Erythroblast (primary cell): ENCODE measurements around the gene GLI1.
"Not testable (repeated sequence)": the region's sequence is repeated elsewhere in the genome, so short reads cannot be mapped to it uniquely, and the experiment has no call there.

Experiments
- DNase-seq, 2 experiments: peaks; one replicate each; lab custom pipeline; 2025; lab: John Stamatoyannopoulos, UW
- GATA1 ChIP-seq: IDR thresholded peaks from 2 replicates; pipeline ENCODE4 v1.6.1; 2011; ENCODE audit warnings: low read depth, mild to moderate bottlenecking, control low read depth, low read length, moderate library complexity
- POLR2A ChIP-seq: IDR thresholded peaks from 2 replicates; pipeline ENCODE4 v1.6.1; 2011; ENCODE audit warnings: mild to moderate bottlenecking, low read length

Gene GLI1

GRCh38 chr12:57500213-57500612 is 40.6 kb downstream of the GLI1 start:
- TF ChIP-seq POLR2A: no peak
- TF ChIP-seq GATA1: no peak
- DNase-seq: no peak

GRCh38 chr12:57502311-57502969 is 42.9 kb downstream of the GLI1 start:
- DNase-seq: not testable (repeated sequence)

- DNase-seq: not testable (repeated sequence)
Observed at GRCh38 chr12:57506541-57506940, 47.0 kb downstream of the GLI1 start.

- DNase-seq: not testable (repeated sequence)
Observed at GRCh38 chr12:57507796-57508195, 48.2 kb downstream of the GLI1 start.

GRCh38 chr12:57511161-57511560 is 51.6 kb downstream of the GLI1 start:
- no peak for TF ChIP-seq POLR2A
- TF ChIP-seq GATA1: no peak
- no peak for DNase-seq

- no peak for DNase-seq
- TF ChIP-seq GATA1 (no peak), POLR2A (no peak)
Observed at GRCh38 chr12:57511588-57512325, 52.2 kb downstream of the GLI1 start.

- TF ChIP-seq POLR2A (no peak), GATA1 (no peak)
- DNase-seq: no peak
Observed at GRCh38 chr12:57512665-57513064, 53.1 kb downstream of the GLI1 start.

- DNase-seq: no peak
- TF ChIP-seq GATA1: no peak
- no peak for TF ChIP-seq POLR2A
Observed at GRCh38 chr12:57513266-57513665, 53.7 kb downstream of the GLI1 start.

- not testable (repeated sequence) for DNase-seq
Observed at GRCh38 chr12:57513677-57514076, 54.1 kb downstream of the GLI1 start.

- DNase-seq: not testable (repeated sequence)
Observed at GRCh38 chr12:57514246-57514645, 54.7 kb downstream of the GLI1 start.

- DNase-seq: no peak
- TF ChIP-seq GATA1: no peak
- TF ChIP-seq POLR2A: peak; percentile 9
Observed at GRCh38 chr12:57514720-57515407, 55.3 kb downstream of the GLI1 start.

GRCh38 chr12:57515408-57515933 is 55.9 kb downstream of the GLI1 start:
- TF ChIP-seq POLR2A (no peak), GATA1 (no peak)

GRCh38 chr12:57515934-57516541 is 56.5 kb downstream of the GLI1 start:
- no peak for DNase-seq
- no peak for TF ChIP-seq GATA1
- no peak for TF ChIP-seq POLR2A

More at GRCh38 chr12:57515408-57515933, 55.9 kb downstream of the GLI1 start:
- no peak for DNase-seq

- peak; percentile 25 for TF ChIP-seq POLR2A
- no peak for TF ChIP-seq GATA1
- DNase-seq: no peak
Observed at GRCh38 chr12:57516617-57517153, 57.1 kb downstream of the GLI1 start.

GRCh38 chr12:57517187-57517586 is 57.6 kb downstream of the GLI1 start:
- no peak for DNase-seq
- no peak for TF ChIP-seq GATA1
- no peak for TF ChIP-seq POLR2A

GRCh38 chr12:57517718-57518117 is 58.1 kb downstream of the GLI1 start:
- DNase-seq: not testable (repeated sequence)
